IMR-90 (cell line): ENCODE data around the gene TMEM40. TPM values are rescaled to one million over a fixed set of nuclear protein-coding genes. Genes with fewer than 3 reads are reported as not detected.

ENCODE experiments used
- ATAC-seq: fragments of 200-7000 bp; cut with Tn5 transposase; 2 replicates; pipeline ENCODE4 v1.9.1; 2020; ENCODE audit warnings: low read depth, mild to moderate bottlenecking, moderate library complexity
- BruUV-seq: library from RNA; stranded (reverse); fragments of 400-500 nt; replicated peaks from 2 replicates; lab custom pipeline; 2021; lab: Mats Ljungman, UMichigan
- CTCF ChIA-PET: fragments of 300-600 bp; formaldehyde crosslinking; extraction: SDS; loops from one replicate; lab custom pipeline; 2021; ENCODE audit warnings: antibody characterized with exemption; lab: Yijun Ruan, JAX
- POLR2A ChIA-PET: fragments of 300-600 bp; sonication (Branson Sonifier 250); formaldehyde crosslinking; loops from one replicate; lab custom pipeline; 2022; ENCODE audit warnings: antibody characterized with exemption; ENCODE audit not compliant: unreplicated experiment; lab: Charles Lee
- DNase-seq: peaks from one replicate; pipeline ENCODE4 v3.0.0; 2013
- H2AFZ ChIP-seq: replicated peaks from 2 replicates; pipeline ENCODE3; 2013; ENCODE audit warnings: low read length, mild to moderate bottlenecking; ENCODE audit not compliant: poor library complexity
- H2AK5ac ChIP-seq: 2 replicates; pipeline ENCODE4 v1.6.1; 2013; ENCODE audit warnings: low read depth, low read length, inconsistent platforms
- H2AK9ac ChIP-seq: replicated peaks from 2 replicates; pipeline ENCODE3; 2013; ENCODE audit warnings: mild to moderate bottlenecking, low read depth, low read length, moderate library complexity; ENCODE audit not compliant: poor library complexity
- H2BK120ac ChIP-seq: 2 replicates; pipeline ENCODE4 v1.6.1; 2013; ENCODE audit warnings: low read depth, low read length, inconsistent platforms
- H2BK15ac ChIP-seq: 3 replicates; pipeline ENCODE4 v1.6.1; 2013; ENCODE audit warnings: low read depth, low read length, inconsistent platforms
- H2BK20ac ChIP-seq: 2 replicates; pipeline ENCODE4 v1.6.1; 2013; ENCODE audit warnings: low read depth, mild to moderate bottlenecking, inconsistent platforms, low read length, moderate library complexity
- H2BK5ac ChIP-seq: 2 replicates; pipeline ENCODE4 v1.6.1; 2013; ENCODE audit warnings: mild to moderate bottlenecking, low read depth, low read length, inconsistent platforms; ENCODE audit not compliant: poor library complexity, severe bottlenecking
- H3K14ac ChIP-seq: replicated peaks from 2 replicates; pipeline ENCODE4 v1.6.1; 2013; ENCODE audit warnings: low read depth, low read length, inconsistent platforms
- H3K18ac ChIP-seq: 2 replicates; pipeline ENCODE4 v1.6.1; 2013; ENCODE audit warnings: low read depth, low read length, control low read depth
- H3K23ac ChIP-seq: 2 replicates; pipeline ENCODE4 v1.6.1; 2013; ENCODE audit warnings: low read depth, low read length, inconsistent platforms
- H3K27ac ChIP-seq: 2 replicates; pipeline ENCODE4 v1.5.1; 2013; ENCODE audit warnings: mild to moderate bottlenecking, control low read depth, low read length; ENCODE audit not compliant: insufficient read depth
- H3K27me3 ChIP-seq: 2 replicates; pipeline ENCODE4 v1.6.1; 2013; ENCODE audit warnings: low read length; ENCODE audit not compliant: control insufficient read depth, insufficient read depth
- H3K36me3 ChIP-seq: 2 replicates; pipeline ENCODE4 v1.6.1; 2013; ENCODE audit warnings: low read length, mixed read lengths; ENCODE audit not compliant: control insufficient read depth, insufficient read depth
- H3K4ac ChIP-seq: 2 replicates; pipeline ENCODE4 v1.6.1; 2013; ENCODE audit warnings: low read depth, low read length, inconsistent platforms
- H3K4me1 ChIP-seq: 2 replicates; pipeline ENCODE4 v1.6.1; 2013; ENCODE audit warnings: low read length, mixed read lengths; ENCODE audit not compliant: control insufficient read depth, insufficient read depth
- H3K4me2 ChIP-seq: 2 replicates; pipeline ENCODE4 v1.6.1; 2013; ENCODE audit warnings: low read depth, mild to moderate bottlenecking, control low read depth, low read length, moderate library complexity
- H3K4me3 ChIP-seq: 2 replicates; pipeline ENCODE4 v1.5.1; 2013; ENCODE audit warnings: low read depth, mild to moderate bottlenecking, control low read depth, low read length, moderate library complexity; ENCODE audit not compliant: insufficient read depth
- H3K56ac ChIP-seq: 2 replicates; pipeline ENCODE4 v1.6.1; 2013; ENCODE audit warnings: low read length, inconsistent platforms; ENCODE audit not compliant: insufficient read depth; ENCODE audit errors: extremely low read depth
- H3K79me1 ChIP-seq, 2 experiments: 2 replicates each; pipeline ENCODE4 v1.6.1; 2013; ENCODE audit warnings: low read length in 2 of 2, inconsistent platforms in 1 of 2, low read depth in 1 of 2
- H3K9ac ChIP-seq: 2 replicates; pipeline ENCODE4 v1.6.1; 2013; ENCODE audit warnings: low read depth, low read length, control low read depth
- H3K9me1 ChIP-seq: 2 replicates; pipeline ENCODE4 v1.6.1; 2013; ENCODE audit warnings: low read length, inconsistent platforms; ENCODE audit not compliant: insufficient read depth
- H3K9me3 ChIP-seq: 2 replicates; pipeline ENCODE4 v1.6.1; 2013; ENCODE audit warnings: low read length; ENCODE audit not compliant: control insufficient read depth, insufficient read depth
- H4K20me1 ChIP-seq: 2 replicates; pipeline ENCODE4 v1.6.1; 2013; ENCODE audit warnings: low read length, inconsistent platforms; ENCODE audit not compliant: insufficient read depth
- H4K5ac ChIP-seq: 2 replicates; pipeline ENCODE4 v1.6.1; 2013; ENCODE audit warnings: mild to moderate bottlenecking, low read depth, low read length, control low read depth
- H4K8ac ChIP-seq, 2 experiments: 2 replicates each; pipeline ENCODE4 v1.6.1; 2013; ENCODE audit warnings: low read depth in 2 of 2, low read length in 2 of 2, control low read depth in 1 of 2, inconsistent platforms in 1 of 2
- H4K91ac ChIP-seq: 2 replicates; pipeline ENCODE4 v1.6.1; 2013; ENCODE audit warnings: low read depth, low read length, inconsistent platforms; ENCODE audit not compliant: insufficient read depth
- FOS ChIP-seq: fragments of 150-350 bp; IDR thresholded peaks from 2 replicates; pipeline ENCODE4 v1.6.1; 2016; ENCODE audit warnings: low read depth, low read length
- NFE2L2 ChIP-seq: fragments of 150-350 bp; IDR thresholded peaks from 2 replicates; pipeline ENCODE4 v1.6.1; 2016; ENCODE audit warnings: low read depth, mild to moderate bottlenecking, low read length
- WGBS, 2 experiments: methylation state at CpG; one replicate each; pipeline versions ENCODE4 v1.1.5 to v1.1.7; 2013; ENCODE audit warnings: missing lambda C conversion rate in 2 of 2; ENCODE audit not compliant: insufficient read length in 1 of 2; ENCODE audit errors: extremely low coverage in 2 of 2; 5-methylcytosine and 5-hydroxymethylcytosine counted together
- dilution Hi-C: fragments of 300-500 bp; cut with HindIII; formaldehyde crosslinking; loops from one replicate; pipeline ENCODE4 v1.14.3; 2018; ENCODE audit warnings: low sequenced_read_pairs; ENCODE audit not compliant: unreplicated experiment
- in situ Hi-C: fragments of 300-500 bp; cut with MboI; formaldehyde crosslinking; loops from 3 replicates; pipeline ENCODE4 v1.14.3; 2019; ENCODE audit warnings: low sequenced_read_pairs, inconsistent platforms, mixed read lengths
- intact Hi-C: fragments of 100-400 bp; cut with micrococcal nuclease; formaldehyde crosslinking; loops from 2 replicates; pipeline ENCODE4 v1.10.0; 2022
- polyA plus RNA-seq, 3 experiments: library from polyadenylated mRNA; depleted of rRNA; stranded (reverse); fragments of >200 nt; gene quantifications; 2 replicates each; pipeline ENCODE4 v1.2.3, GENCODE V29; 2012; ENCODE audit warnings: low replicate concordance in 1 of 3
- total RNA-seq: library from RNA; depleted of rRNA; stranded (reverse); fragments of >200 nt; gene quantifications from 2 replicates; pipeline ENCODE4 v1.2.3, GENCODE V29; 2012
- TF ChIP-seq, protein P1 (sequence below): fragments of 150-350 bp; IDR thresholded peaks from 2 replicates; pipeline ENCODE4 v1.6.1; 2016; ENCODE audit warnings: low read depth, mild to moderate bottlenecking, low read length, moderate library complexity, borderline replicate concordance

The TMEM40 gene
- total and polyA plus RNA-seq, 2 of the 4 experiments (the other 2 are of a cell fraction) = 0.27 TPM; not detected in 1

DNA sequence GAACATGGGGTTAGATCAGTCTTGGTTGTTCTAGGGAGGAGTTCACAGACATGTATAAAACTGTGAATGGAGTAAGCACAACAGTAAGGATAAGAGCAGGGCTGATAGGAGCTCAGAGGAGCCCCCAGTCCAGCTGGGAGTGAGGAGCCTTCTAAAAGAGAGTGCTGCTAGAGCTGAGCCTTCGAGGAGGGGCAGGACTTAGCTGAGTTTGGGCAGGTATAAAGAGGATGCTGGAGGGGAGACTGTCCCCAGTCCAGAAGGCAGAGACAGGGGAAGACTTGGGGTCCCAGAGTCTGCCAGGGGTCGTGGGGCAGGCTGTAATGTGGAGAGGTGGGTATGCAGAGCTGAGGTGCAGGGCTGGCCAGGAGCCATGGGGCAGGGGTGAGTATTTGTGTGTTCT, 49.5 kb upstream of the TMEM40 start:
- no peak overlapping the region for H4K5ac ChIP-seq
- peaks cover 2% of the 10 kb centered on the region; the same call in 1 of the 2 replicates for H3K4me1 ChIP-seq
- ATAC-seq = no peak
- H3K9ac ChIP-seq = no peak overlapping the region
- no peaks in the 10 kb centered on the region; a peak in 1 of 4 replicates for H3K79me1 ChIP-seq
- no peak overlapping the region for H3K14ac ChIP-seq
- no peak overlapping the region for H3K4me3 ChIP-seq
- H2AK5ac ChIP-seq = no peak overlapping the region
- dilution Hi-C loops (no loop called here), intact Hi-C loops (no loop called here), in situ Hi-C loops (no loop called here)
- H4K20me1 ChIP-seq = no peaks in the 10 kb centered on the region
- H3K18ac ChIP-seq = no peak overlapping the region
- H3K9me1 ChIP-seq = no peaks in the 10 kb centered on the region
- ChIA-PET POLR2A (no interaction called here), CTCF (no interaction called here)
- no TSS peak for BruUV-seq
- H2AK9ac ChIP-seq = no peak overlapping the region
- H3K4ac ChIP-seq = no peak overlapping the region
- peaks cover 23% of the 10 kb centered on the region; the same call in 1 of the 2 replicates for H3K36me3 ChIP-seq
- H2BK20ac ChIP-seq = no peak overlapping the region
- H3K23ac ChIP-seq = no peak overlapping the region
- no peaks in the 10 kb centered on the region for H3K9me3 ChIP-seq
- H4K8ac ChIP-seq = no peak overlapping the region
- DNase-seq = no peak
- H3K56ac ChIP-seq = no peak overlapping the region
- no peak overlapping the region for H3K4me2 ChIP-seq
- WGBS, 2 experiments = 77% methylated on average over 2 of the region's 2 CpGs; no CpG with 5 or more reads in 1 of the 2 experiments
- H3K27ac ChIP-seq = no peak overlapping the region
- no peak overlapping the region for H2BK5ac ChIP-seq
- TF ChIP-seq FOS (no peak), NFE2L2 (no peak)
- TF ChIP-seq, protein P1, sequence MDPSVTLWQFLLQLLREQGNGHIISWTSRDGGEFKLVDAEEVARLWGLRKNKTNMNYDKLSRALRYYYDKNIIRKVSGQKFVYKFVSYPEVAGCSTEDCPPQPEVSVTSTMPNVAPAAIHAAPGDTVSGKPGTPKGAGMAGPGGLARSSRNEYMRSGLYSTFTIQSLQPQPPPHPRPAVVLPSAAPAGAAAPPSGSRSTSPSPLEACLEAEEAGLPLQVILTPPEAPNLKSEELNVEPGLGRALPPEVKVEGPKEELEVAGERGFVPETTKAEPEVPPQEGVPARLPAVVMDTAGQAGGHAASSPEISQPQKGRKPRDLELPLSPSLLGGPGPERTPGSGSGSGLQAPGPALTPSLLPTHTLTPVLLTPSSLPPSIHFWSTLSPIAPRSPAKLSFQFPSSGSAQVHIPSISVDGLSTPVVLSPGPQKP = no peak
- no peak overlapping the region for H4K91ac ChIP-seq
- H2BK15ac ChIP-seq = no peak overlapping the region
- no peaks in the 10 kb centered on the region for H3K27me3 ChIP-seq
- H2AFZ ChIP-seq = no peak overlapping the region
- H2BK120ac ChIP-seq = no peak overlapping the region
